Psoas muscle (tissue), 8 donors: ENCODE measurements around the gene ALAS1. TPM values are rescaled to one million over a fixed set of nuclear protein-coding genes. Genes with fewer than 3 reads are reported as not detected.

ENCODE experiments used
- ATAC-seq, 4 donors: fragments of 200-7000 bp; cut with Tn5 transposase; one replicate each; pipeline ENCODE4 v1.9.1; 2020; ENCODE audit warnings: moderate library complexity in 3 of 4, mild to moderate bottlenecking in 2 of 4
- DNase-seq, 2 donors: peaks; one replicate each; pipeline ENCODE4 v3.0.0-alpha.2; 2020
- H3K27ac ChIP-seq: fragments of 200-600 bp; one replicate; pipeline ENCODE4 v1.8.0; 2022
- H3K27me3 ChIP-seq, 3 donors: fragments of 200-600 bp in 1 of 3; one replicate each; pipeline versions ENCODE4 v1.6.1 to v1.8.0; 2013 to 2022; ENCODE audit warnings: low read length in 2 of 3, mild to moderate bottlenecking in 2 of 3, moderate library complexity in 1 of 3; ENCODE audit not compliant: insufficient read depth in 3 of 3
- H3K36me3 ChIP-seq, 2 donors: fragments of 200-600 bp in 1 of 2; one replicate each; pipeline versions ENCODE4 v1.6.1 to v1.8.0; 2013 to 2022; ENCODE audit warnings: low read depth in 1 of 2, mild to moderate bottlenecking in 1 of 2, moderate library complexity in 1 of 2; ENCODE audit not compliant: insufficient read depth in 1 of 2
- H3K4me1 ChIP-seq: fragments of 200-600 bp; one replicate; pipeline ENCODE4 v1.8.0; 2022
- H3K4me3 ChIP-seq: fragments of 200-600 bp; one replicate; pipeline ENCODE4 v1.8.0; 2022; ENCODE audit warnings: mild to moderate bottlenecking
- H3K9me3 ChIP-seq: fragments of 200-600 bp; one replicate; pipeline ENCODE4 v1.8.0; 2022
- WGBS, 3 donors: extraction: QIAGEN DNeasy Blood & Tissue Kit; methylation state at CpG; one replicate each; pipeline versions ENCODE4 v1.1.6 to v1.1.7; 2013; 5-methylcytosine and 5-hydroxymethylcytosine counted together
- intact Hi-C, 2 donors: fragments of 100-400 bp; cut with DNase I; formaldehyde crosslinking; loops; one replicate each; pipeline versions ENCODE4 v1.11.0 to v1.14.2; 2022
- polyA plus RNA-seq, 3 donors: library from polyadenylated mRNA; stranded (reverse); fragments of 200-250 nt; gene quantifications; one replicate each; pipeline ENCODE4 v1.2.3, GENCODE V29; 2013
- total RNA-seq, 4 donors: library from RNA; stranded (reverse); fragmentation: NEBNext Ultra II Directional in 2 of 4; extraction: Animal tissue kit (Norgen Biotek cat#: 25700) in 2 of 4; gene quantifications; one replicate each; pipeline versions ENCODE4 v1.2.1 to v1.2.4, GENCODE V29; 2021 to 2023
- TF ChIP-seq, protein P1 (sequence below): fragments of 200-600 bp; IDR thresholded peaks from one replicate; pipeline ENCODE4 v1.8.0; 2022; ENCODE audit warnings: antibody characterized with exemption
- donor health status: healthy with polysubstance abuse.
- donor health status: DM: no; HTN: no; CAD: no; lungs with moderate emphysema.
- donor health status: Bipolar disorder and iron deficiency.
- donor health status: healthy.
- donor health status: DM: yes; HTN: yes; CAD: no.
- donor health status: DM: no; HTN: no; CAD: no.
- donor health status: DM: no; HTN: no; CAD: no.
- donor health status: DM: yes; HTN: yes; CAD: no.

The ALAS1 gene
- total and polyA plus RNA-seq, 7 donors = 50.1 to 138 (median 75.2) TPM

DNA sequence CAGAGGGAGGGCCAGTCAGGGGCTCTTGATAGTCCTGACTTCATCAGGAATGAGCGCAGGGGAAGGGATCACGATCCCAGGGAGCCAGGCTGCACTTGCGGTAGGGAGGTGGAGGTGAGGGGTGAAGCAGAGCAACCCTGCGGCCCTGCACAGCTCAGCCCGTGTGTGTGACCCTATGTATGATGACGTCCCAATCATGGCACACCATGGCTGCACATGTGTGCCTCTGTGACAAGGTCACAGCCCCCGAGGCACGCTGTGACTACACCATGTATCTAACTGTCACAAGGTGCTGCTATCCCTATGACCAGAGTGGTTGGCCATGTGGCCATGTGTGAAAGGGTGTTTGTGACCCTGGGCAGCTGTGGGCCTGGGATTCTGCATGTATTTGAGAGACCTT lies 13.3 kb upstream of the ALAS1 start:
- intact Hi-C loops = no loop called here
- Histone ChIP-seq H3K4me1 (no peaks in the 10 kb centered on the region), H3K9me3 (no peaks in the 10 kb centered on the region), H3K36me3 (no peaks in the 10 kb centered on the region), H3K4me3 (no peak overlapping the region), H3K27ac (peak overlapping the region; percentile 55), H3K27me3 (no peaks in the 10 kb centered on the region)
- 91% methylated on average over 8 of the region's 8 CpGs for WGBS, 3 donors
- TF ChIP-seq, protein P1, sequence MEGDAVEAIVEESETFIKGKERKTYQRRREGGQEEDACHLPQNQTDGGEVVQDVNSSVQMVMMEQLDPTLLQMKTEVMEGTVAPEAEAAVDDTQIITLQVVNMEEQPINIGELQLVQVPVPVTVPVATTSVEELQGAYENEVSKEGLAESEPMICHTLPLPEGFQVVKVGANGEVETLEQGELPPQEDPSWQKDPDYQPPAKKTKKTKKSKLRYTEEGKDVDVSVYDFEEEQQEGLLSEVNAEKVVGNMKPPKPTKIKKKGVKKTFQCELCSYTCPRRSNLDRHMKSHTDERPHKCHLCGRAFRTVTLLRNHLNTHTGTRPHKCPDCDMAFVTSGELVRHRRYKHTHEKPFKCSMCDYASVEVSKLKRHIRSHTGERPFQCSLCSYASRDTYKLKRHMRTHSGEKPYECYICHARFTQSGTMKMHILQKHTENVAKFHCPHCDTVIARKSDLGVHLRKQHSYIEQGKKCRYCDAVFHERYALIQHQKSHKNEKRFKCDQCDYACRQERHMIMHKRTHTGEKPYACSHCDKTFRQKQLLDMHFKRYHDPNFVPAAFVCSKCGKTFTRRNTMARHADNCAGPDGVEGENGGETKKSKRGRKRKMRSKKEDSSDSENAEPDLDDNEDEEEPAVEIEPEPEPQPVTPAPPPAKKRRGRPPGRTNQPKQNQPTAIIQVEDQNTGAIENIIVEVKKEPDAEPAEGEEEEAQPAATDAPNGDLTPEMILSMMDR = no peak
- ATAC-seq = no peak
- DNase-seq = no peak

DNA sequence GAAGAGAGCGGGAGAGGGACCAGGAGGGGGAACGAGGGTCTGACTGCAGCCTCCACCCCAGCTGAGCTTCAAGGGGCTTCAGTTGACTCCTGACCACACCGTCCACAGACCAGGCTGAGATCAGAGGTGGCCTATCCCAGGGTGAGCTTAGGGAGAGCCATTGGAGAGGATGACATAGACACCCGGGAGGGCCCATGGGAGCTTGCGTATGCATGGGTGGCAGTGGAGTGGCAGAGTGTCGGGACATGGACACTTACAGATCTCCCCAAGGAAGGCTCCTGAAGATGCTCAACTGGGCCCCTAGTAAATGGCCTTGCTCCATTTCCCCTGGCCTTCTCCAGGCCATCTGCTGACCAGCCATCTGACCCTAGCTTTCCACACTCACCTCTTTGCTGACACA lies 12.6 kb upstream of the ALAS1 start:
- no peak for DNase-seq
- Histone ChIP-seq H3K9me3 (no peaks in the 10 kb centered on the region), H3K27ac (no peak overlapping the region), H3K36me3 (no peaks in the 10 kb centered on the region), H3K4me1 (peaks cover under 1% of the 10 kb centered on the region), H3K4me3 (no peak overlapping the region), H3K27me3 (no peaks in the 10 kb centered on the region)
- TF ChIP-seq, protein P1 = no peak
- WGBS, 3 donors = 95 to 98% (median 96%) methylated on average over 6 of the region's 6 CpGs
- ATAC-seq = no peak
- intact Hi-C loops = no loop called here

DNA sequence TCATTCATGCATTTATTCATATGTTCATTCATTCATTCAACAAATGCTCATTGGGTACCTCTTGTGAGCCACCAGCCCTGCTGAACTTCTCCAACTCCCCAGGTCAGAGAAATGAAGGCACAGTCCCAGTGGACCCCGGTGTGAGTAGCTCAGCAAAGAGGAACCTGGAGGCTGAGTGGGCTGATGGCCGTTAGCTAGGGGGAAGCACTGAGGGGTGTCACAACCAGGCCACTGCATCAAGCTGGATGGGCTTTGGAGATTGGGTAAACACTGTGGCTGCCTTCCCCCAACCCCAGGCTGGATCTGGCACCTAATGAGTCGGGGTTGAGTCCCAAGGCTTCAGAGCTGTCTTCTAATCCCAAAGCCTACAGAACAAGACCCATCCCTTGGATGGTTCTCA lies 12.1 kb upstream of the ALAS1 start:
- H3K27ac ChIP-seq = no peak overlapping the region
- no peaks in the 10 kb centered on the region for H3K27me3 ChIP-seq
- no peak overlapping the region for H3K4me3 ChIP-seq
- WGBS, 3 donors = 85 to 93% (median 91%) methylated on average over 3 of the region's 3 CpGs
- intact Hi-C loops = no loop called here
- no peaks in the 10 kb centered on the region for H3K9me3 ChIP-seq
- H3K4me1 ChIP-seq = peaks cover 6% of the 10 kb centered on the region
- TF ChIP-seq, protein P1 = no peak
- ATAC-seq (no peak), DNase-seq (no peak)
- H3K36me3 ChIP-seq = no peaks in the 10 kb centered on the region

DNA sequence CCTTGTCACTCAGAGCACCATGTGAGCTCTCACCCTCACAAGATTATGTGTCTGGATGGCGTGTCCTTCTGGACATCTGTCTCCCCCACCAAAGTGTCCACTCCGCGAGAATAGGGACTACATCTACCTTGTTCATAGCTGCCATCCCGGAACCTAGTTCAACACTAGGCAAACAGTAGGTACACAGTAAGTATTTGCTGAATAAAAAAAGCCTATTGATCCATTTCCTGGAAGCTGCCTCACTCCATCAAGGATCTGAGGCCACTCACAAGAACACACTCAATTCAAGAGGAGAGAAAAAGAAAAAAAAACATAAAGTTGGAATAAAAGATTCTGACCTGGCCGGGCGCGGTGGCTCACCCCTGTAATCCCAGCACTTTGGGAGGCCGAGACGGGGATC lies 11.2 kb upstream of the ALAS1 start:
- H3K27ac ChIP-seq = no peak overlapping the region
- TF ChIP-seq, protein P1 = no peak
- H3K9me3 ChIP-seq = no peaks in the 10 kb centered on the region
- ATAC-seq (no peak), DNase-seq (no peak)
- WGBS, 3 donors = 94 to 96% (median 94%) methylated on average over 9 of the region's 9 CpGs
- H3K4me3 ChIP-seq = no peak overlapping the region
- peaks cover 6% of the 10 kb centered on the region for H3K4me1 ChIP-seq
- no peaks in the 10 kb centered on the region for H3K36me3 ChIP-seq
- intact Hi-C loops = no loop called here
- H3K27me3 ChIP-seq = no peaks in the 10 kb centered on the region

DNA sequence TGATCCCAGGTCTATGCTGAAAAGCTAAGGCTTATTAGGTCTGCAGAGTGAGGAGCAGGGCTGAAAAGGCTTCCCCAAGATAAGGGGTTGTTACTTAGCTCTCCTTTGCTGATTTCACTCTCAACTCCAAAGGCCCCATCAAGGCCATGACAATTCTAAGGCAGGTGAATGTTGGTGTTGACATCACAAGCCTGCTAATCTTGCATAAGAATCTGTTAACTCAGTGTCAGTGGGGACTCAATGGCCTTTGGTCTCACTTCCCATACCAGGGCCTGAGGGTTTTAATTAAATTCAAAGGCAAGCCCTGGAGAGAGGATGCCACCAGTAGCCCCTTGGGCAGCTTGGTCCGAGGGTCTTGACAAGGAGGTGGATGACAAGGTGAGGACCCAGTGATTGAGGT lies 9.4 kb upstream of the ALAS1 start:
- H3K27ac ChIP-seq = no peak overlapping the region
- H3K4me3 ChIP-seq = no peak overlapping the region
- intact Hi-C loops = no loop called here
- H3K36me3 ChIP-seq = no peaks in the 10 kb centered on the region
- H3K9me3 ChIP-seq = no peaks in the 10 kb centered on the region
- no peaks in the 10 kb centered on the region for H3K27me3 ChIP-seq
- DNase-seq (no peak), ATAC-seq (no peak)
- WGBS, 3 donors = 93 to 100% (median 95%) methylated on average over 1 of the region's 1 CpG
- TF ChIP-seq, protein P1 = no peak
- H3K4me1 ChIP-seq = peaks cover 6% of the 10 kb centered on the region
